T-helper 2 cell treated with Interferon-gamma antibody and Interleukin-4, amounts not matched to agents 5 μg/mL and 100 μg/mL, for 36 hours (primary cell): ENCODE measurements around the gene TMEM52.
A peak's percentile ranks its signal among the peaks of the same experiment; 100 is the strongest.

ENCODE experiments used
- DNase-seq: peaks from one replicate; pipeline ENCODE4 v3.0.0; 2021; ENCODE audit warnings: low spot score
- H3K27ac Mint-ChIP-seq: one replicate; pipeline ENCODE4 v1.8.0; 2021; ENCODE audit warnings: mild to moderate bottlenecking, mixed read lengths
- H3K27me3 Mint-ChIP-seq: one replicate; pipeline ENCODE4 v1.8.0; 2021; ENCODE audit warnings: low read depth, mixed read lengths
- H3K36me3 Mint-ChIP-seq: one replicate; pipeline ENCODE4 v1.8.0; 2021; ENCODE audit warnings: low read depth, mixed read lengths
- H3K4me1 Mint-ChIP-seq: one replicate; pipeline ENCODE4 v1.8.0; 2021; ENCODE audit warnings: low read depth, mixed read lengths
- H3K4me3 Mint-ChIP-seq: one replicate; pipeline ENCODE4 v1.8.0; 2022; ENCODE audit warnings: mild to moderate bottlenecking, moderate library complexity, mixed read lengths
- H3K9me3 Mint-ChIP-seq: one replicate; pipeline ENCODE4 v1.8.0; 2021; ENCODE audit warnings: mixed read lengths

TMEM52 gene

GRCh38 chr1:1877865-1878436 is 41.1 kb downstream of the TMEM52 start:
- peak overlapping the region; percentile 7 for H3K27ac Mint-ChIP-seq
- no peak overlapping the region for H3K4me3 Mint-ChIP-seq
- no peak for DNase-seq
- H3K27me3 Mint-ChIP-seq, result no peaks in the 10 kb centered on the region
- peaks cover 39% of the 10 kb centered on the region for H3K36me3 Mint-ChIP-seq
- H3K9me3 Mint-ChIP-seq, result no peaks in the 10 kb centered on the region
- peaks cover 34% of the 10 kb centered on the region for H3K4me1 Mint-ChIP-seq

DNA sequence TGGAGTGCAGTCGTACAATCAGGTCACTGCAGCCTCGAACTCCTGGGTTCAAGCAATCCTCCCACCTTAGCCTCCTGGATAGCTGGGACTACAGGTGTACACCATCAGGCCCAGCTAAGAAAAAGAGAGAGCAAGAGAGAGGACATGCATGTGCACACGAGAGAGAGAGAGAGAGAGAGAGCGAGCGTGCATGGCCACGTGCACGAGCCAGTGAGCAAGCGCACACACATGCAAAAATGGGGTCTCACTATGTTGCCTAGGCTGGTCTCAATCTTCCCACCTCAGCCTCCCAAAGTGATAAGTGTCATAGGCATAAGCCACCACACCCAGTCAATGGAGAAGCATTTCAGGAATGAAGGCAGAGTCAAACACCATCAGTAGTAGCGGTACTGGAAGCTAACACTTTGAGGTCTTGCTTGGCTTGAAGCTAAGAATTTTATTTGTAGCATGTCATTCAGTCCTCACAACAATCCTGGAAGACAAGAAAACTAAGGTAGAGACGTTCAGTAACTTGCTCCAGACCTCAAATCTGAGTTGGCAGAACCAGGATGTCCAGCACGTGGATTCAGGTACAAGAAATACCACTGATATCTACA is 42.6 kb downstream of the TMEM52 start:
- Mint-ChIP-seq H3K36me3 (peaks cover 45% of the 10 kb centered on the region), H3K27ac (no peak overlapping the region), H3K4me3 (peak overlapping the region; percentile 56), H3K27me3 (no peaks in the 10 kb centered on the region), H3K9me3 (no peaks in the 10 kb centered on the region), H3K4me1 (peaks cover 32% of the 10 kb centered on the region)
- DNase-seq, result no peak

GRCh38 chr1:1875932-1876331 is 43.1 kb downstream of the TMEM52 start:
- no peak overlapping the region for H3K27ac Mint-ChIP-seq
- H3K27me3 Mint-ChIP-seq, result no peaks in the 10 kb centered on the region
- no peaks in the 10 kb centered on the region for H3K9me3 Mint-ChIP-seq
- peak overlapping the region; percentile 56 for H3K4me3 Mint-ChIP-seq
- DNase-seq, result peak; percentile 27
- peaks cover 45% of the 10 kb centered on the region for H3K36me3 Mint-ChIP-seq
- H3K4me1 Mint-ChIP-seq, result peaks cover 32% of the 10 kb centered on the region

GRCh38 chr1:1874901-1875300 is 44.2 kb downstream of the TMEM52 start:
- Mint-ChIP-seq H3K36me3 (peaks cover 45% of the 10 kb centered on the region), H3K27ac (no peak overlapping the region), H3K9me3 (no peaks in the 10 kb centered on the region), H3K4me3 (no peak overlapping the region), H3K27me3 (no peaks in the 10 kb centered on the region), H3K4me1 (peaks cover 31% of the 10 kb centered on the region)
- DNase-seq, result no peak

DNA sequence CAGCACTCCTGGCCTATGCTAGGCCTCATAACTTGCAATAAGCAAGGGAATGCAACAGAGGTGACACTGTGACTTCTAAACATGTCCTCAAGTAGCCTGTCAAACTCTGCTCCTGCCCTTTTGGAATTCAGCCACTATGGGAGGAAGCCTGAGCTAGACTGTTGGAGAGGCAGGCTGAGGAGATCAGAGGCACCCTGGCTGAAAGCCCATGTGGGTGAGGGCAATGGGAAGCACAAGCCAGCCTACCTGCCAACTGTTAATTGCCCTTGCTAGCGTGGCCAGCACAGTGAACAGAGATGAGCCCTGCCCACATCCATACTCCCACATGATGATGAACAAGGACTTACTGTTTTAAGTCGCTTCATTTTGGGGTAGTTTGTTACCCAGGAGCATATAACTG is 45.9 kb downstream of the TMEM52 start:
- Mint-ChIP-seq H3K9me3 (no peaks in the 10 kb centered on the region), H3K4me3 (no peak overlapping the region), H3K4me1 (peaks cover 23% of the 10 kb centered on the region), H3K27me3 (no peaks in the 10 kb centered on the region), H3K27ac (no peak overlapping the region), H3K36me3 (peaks cover 34% of the 10 kb centered on the region)
- no peak for DNase-seq

GRCh38 chr1:1872329-1872994 is 46.6 kb downstream of the TMEM52 start:
- H3K27ac Mint-ChIP-seq, result no peak overlapping the region
- DNase-seq, result no peak
- peaks cover 30% of the 10 kb centered on the region for H3K36me3 Mint-ChIP-seq
- H3K9me3 Mint-ChIP-seq, result no peaks in the 10 kb centered on the region
- no peaks in the 10 kb centered on the region for H3K27me3 Mint-ChIP-seq
- peaks cover 18% of the 10 kb centered on the region for H3K4me1 Mint-ChIP-seq
- H3K4me3 Mint-ChIP-seq, result no peak overlapping the region

DNA sequence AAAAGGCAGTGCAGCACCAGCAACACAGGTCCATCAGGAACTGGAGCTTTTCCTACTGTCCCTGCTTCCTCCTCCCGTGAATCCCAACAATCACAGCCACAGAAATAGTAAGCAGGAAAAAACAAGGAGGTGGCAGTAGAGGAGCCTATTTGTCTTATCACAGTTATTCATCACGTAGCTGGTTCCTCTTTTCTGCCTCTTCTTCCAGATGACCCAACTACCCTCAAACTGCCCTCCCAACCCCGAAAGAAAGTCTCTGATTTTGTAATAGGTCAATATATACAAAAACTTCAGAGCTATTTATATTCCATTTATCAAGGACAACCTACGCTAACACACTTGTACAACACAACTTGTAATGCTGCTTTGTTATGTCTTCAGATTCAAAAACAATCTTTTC is 49.6 kb downstream of the TMEM52 start:
- H3K9me3 Mint-ChIP-seq, result no peaks in the 10 kb centered on the region
- peaks cover 10% of the 10 kb centered on the region for H3K4me1 Mint-ChIP-seq
- peaks cover 25% of the 10 kb centered on the region for H3K36me3 Mint-ChIP-seq
- no peaks in the 10 kb centered on the region for H3K27me3 Mint-ChIP-seq
- H3K4me3 Mint-ChIP-seq, result no peak overlapping the region
- no peak for DNase-seq
- H3K27ac Mint-ChIP-seq, result no peak overlapping the region
